WI38 (cell line): ENCODE measurements around the gene MTPN.

ENCODE experiments used
- H3K4me3 ChIP-seq: 2 replicates; pipeline ENCODE4 v1.5.1; 2011; ENCODE audit warnings: low read depth, mild to moderate bottlenecking, control low read depth, low read length
- CTCF ChIP-seq: IDR thresholded peaks from 2 replicates; pipeline ENCODE4 v1.5.1; 2012; ENCODE audit warnings: low read depth, mild to moderate bottlenecking, control low read depth, low read length

The MTPN gene

DNA sequence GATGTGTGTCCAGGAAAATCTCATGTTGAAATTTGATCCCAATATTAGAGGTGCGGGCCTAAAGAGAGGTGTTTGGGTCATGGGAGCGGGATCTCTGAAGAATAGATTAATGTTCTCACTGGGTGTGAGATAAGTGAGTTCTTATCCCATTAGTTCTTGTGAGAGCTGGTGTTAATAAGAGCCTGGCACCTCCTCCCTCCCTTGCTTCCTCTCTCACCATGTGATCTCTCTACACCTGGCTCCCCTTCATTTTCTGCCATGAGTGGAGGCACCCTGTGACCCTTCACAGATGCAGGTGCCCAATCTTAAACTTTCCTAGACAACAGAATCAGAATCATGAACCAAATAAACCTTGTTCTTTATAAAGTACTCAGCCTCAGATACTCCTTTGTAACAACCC lies 19.5 kb downstream of the MTPN start:
- no peak for TF ChIP-seq CTCF
- no peak overlapping the region for H3K4me3 ChIP-seq

DNA sequence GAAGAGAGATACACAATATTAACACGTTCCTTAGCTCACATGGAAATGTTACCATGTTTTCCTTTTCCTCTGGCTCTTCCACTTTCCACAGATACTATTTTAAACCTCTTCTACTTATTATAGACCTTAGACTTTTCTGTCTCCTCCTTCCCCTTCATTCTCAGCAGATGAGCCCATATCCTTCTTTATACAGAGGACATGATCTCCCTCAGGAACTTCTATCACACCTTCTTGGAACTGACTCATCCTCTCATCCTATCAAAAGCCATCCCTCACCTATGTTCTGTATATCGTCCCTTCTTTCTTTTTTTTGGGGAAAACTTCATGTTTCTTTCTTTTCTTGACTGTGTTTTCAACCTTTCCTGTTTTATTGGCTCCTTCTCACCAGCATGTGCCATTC lies 20.8 kb downstream of the MTPN start:
- no peak for TF ChIP-seq CTCF

DNA sequence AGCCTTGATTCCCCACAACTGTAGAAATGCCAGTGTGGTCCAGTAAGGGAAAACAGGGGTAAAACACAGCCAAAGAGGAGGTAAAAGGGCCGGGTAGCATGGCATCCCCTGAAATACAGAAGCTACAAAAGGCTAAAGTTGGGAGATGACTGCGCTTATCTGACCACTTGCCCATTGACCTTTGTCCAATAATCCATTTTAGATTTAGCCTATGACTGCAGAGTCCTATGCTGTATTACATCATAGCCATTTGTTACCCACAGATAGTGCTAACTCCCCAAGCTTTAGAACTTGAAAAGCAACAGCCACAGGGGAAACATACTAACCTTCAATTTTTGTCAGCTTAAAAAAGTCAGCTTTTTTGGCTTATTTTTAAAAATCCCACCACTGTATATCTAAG lies 26.2 kb downstream of the MTPN start:
- no peak overlapping the region for H3K4me3 ChIP-seq
- TF ChIP-seq CTCF, result no peak

More for the DNA sequence above, 20.8 kb downstream of the MTPN start:
- H3K4me3 ChIP-seq, result no peak overlapping the region

DNA sequence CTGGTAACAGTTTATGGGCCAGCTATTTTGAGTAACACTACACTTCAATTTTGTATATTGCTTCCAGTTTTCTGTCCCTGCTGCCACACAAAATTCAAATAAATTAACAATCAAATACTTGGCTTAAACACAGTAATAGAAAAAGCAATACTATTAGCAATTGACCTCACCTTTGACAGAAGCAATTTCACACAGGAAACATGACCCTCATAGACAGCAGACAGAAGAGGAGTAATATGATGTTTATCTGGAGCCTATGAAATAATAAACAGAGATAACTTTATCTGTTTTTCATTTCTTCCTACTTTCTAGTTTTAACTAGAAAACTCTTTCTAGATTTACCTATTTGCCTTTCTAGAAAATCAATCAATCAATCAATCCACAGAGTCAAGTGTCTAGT lies 26.7 kb downstream of the MTPN start:
- no peak for TF ChIP-seq CTCF
- H3K4me3 ChIP-seq, result no peak overlapping the region

GRCh38 chr7:135946289-135947055 lies 30.7 kb downstream of the MTPN start:
- no peak for TF ChIP-seq CTCF
- H3K4me3 ChIP-seq, result no peak overlapping the region

DNA sequence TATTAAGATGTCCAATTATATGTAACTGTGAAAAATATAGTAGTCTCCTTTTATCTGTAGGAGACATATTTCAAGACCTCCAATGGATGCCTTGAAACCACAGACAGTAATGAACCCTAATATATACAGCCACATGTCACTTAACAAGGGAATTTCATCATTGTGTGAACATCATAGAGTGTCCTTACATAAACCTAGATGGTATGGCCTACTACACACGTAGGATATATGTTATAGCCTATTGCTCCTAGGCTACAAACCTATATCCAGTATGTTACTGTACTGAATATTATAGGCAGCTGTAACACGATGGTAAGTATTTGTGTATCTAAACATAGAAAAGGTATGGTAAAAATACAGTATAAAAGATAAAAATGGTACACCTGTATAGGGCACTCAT lies 32.4 kb downstream of the MTPN start:
- H3K4me3 ChIP-seq, result no peak overlapping the region
- no peak for TF ChIP-seq CTCF

GRCh38 chr7:135943134-135943879 lies 33.9 kb downstream of the MTPN start:
- no peak for TF ChIP-seq CTCF
- H3K4me3 ChIP-seq, result no peak overlapping the region
